GM19397 (cell line): ENCODE measurements around the gene PIK3AP1.

Source experiments
- ATAC-seq: cut with Tn5 transposase; IDR thresholded peaks from one replicate; pipeline ENCODE4 v1.9.1; 2021; ENCODE audit warnings: mild to moderate bottlenecking, moderate library complexity; ENCODE audit not compliant: unreplicated experiment

Gene PIK3AP1

DNA sequence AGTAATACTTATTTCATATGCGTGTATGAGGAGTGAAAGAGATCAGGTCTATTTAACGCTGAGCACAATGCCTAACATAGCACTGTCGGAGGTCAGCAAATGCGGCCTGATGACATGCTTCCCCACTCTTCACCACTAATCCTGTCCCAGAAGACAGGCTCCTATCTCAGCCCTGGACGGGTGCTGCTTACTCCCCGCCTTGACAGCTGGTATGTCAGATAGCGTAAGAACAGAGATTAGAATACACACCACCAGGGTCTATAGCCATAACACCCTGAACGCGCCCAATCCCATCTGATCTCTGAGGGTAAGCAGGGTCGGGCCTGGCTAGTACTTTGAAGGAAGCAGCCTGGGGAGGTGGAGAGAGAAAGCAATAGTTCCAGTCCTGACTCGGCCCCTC lies 101.2 kb downstream of the PIK3AP1 start:
- ATAC-seq: no peak

DNA sequence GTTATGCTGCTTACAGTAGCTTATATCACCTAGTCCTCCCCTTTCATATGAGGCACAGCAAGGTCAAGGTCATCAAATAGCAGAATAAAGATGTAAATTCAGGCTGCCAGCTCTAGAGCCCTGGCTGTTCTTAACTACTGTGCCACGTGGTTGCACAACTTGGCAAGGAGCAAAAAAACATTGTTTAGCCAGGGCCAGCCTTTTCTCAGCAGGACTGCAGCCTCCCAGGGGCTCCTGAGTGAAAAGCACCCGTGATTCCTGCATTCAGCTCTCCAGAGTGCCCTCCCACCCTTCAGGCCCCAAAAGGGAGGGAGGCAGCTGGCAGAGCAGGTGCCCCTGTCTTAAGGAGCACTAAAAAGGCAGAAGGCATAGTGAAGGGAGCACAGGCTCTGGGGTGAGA lies 101.7 kb downstream of the PIK3AP1 start:
- ATAC-seq: no peak

DNA sequence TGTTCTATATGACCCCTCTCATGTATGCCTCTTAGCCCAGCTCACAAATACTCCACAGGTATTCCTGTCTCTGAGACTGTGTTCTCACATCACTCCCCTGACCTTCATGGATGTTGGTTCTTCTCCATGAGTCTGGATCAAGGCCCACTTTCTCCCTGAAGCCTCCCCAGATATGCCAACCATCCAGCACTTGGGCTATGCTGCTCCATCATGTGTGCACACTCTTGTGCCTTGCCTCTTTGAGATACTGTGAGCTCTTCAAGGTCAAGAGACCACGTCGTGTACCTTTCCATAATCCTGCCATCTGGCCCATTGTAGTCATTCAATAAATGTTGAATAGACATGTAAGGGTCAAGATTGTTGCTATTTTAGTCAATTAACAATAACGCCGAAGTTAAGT lies 103.4 kb downstream of the PIK3AP1 start:
- ATAC-seq: no peak

DNA sequence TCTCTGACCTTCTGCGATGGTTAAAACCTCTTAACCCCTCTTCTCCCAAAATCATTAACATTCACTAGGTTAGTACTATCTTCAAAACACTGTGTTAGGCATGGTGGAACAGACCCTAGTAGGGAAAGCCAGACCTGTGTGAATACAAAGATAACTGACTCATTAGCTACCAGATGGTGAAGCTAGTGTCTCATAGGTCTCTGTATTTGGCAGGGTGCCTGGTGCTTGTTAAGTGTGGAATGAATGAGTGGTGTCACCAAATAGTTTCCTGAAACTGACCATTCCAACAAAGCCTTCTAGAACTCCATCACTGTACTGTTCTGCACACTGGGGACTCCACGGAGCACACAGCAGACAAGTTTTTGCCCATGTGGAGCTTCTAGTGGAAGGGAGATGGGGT lies 105.8 kb downstream of the PIK3AP1 start:
- ATAC-seq: no peak

DNA sequence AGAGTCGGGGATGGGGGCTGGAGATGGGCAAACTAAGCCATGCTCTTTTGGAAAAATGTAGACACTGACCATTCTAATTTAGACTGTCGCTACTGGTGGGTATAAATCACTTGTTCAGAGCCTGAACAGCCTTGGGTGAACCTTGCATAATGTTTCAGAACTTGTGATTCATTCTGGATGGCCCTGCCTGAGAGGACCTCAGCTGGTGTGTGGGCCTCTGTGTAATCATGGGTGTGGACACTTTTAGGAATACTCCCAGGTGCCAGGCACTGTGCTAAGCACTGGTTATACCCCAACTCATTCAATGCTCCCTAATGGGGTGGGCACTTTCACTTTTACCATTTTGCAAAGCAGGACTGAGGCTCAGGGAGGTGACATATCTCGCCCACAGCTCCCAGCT lies 106.7 kb downstream of the PIK3AP1 start:
- no peak for ATAC-seq

DNA sequence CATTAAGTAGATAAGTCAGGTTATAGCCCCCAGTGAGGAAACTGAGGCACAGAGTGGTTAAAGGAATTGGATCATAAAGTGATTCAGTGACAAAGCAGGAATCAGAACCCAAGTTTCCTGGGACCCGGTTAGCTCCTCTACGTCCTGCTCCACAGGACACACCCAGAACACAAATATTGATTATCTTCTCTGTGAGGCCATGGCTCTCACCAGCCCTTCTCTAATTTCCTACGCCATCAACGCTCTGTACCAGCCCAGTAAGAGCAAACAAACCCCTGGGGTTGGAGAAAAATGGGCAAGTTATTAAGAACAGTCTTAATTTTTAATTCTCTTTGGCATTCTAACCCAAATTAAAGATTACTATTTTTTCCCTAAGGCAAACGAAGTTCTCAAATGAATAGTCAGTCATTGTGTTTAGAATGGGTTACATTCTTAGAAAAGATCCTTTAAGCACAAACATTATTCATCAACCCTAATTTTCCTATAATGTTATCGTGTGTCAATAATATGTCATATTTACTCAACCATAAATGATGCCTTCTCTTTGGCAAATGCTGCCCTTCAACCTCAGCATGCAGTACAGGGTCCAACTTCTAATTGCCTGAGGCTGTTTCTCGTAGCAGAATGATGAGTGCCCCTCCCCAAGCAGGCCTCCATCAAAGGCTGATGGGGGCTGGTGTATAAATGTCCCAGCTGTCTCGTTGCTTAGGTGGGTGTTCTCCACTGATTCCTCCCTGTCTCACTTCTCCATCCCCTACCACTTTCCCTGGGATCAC lies 108.1 kb downstream of the PIK3AP1 start:
- ATAC-seq: no peak

DNA sequence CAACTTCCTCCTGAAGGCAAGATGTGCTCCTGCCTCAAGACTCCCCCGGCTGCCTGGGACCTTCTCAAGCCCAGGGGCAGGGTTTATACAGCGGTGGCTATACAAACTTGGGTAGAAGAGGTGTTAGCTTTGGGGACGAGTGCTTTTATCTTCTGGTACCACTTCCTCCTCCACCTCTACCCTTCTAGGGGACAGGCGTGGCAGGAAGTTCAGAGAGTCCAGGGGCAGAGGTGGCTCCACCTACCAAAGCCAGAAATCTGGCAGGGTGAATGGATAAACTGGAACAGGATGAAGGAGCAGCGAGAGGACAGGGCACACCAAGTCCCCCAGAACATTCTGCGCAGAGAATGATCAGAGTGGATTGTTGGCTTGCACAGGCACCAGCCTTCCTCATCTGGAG lies 109.5 kb downstream of the PIK3AP1 start:
- no peak for ATAC-seq

DNA sequence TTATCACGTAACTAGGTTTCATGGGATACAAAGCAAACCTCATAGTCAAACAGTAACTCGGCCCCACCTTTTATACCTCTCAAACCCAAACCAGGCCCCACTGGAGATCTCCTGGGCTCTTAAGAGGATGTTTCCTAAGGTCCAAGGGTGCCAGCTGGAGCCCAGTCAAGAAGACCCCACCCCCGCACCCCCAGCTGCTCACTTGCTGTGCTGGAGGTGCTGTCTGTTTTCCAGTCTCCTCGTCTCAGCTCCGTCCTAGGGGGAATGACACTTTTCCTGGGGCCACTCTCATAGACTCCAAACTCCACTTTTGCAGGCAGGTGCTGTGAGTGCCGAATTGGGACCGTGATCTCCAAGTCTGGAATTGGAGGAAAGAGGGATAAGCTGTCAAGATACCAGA lies 110.8 kb downstream of the PIK3AP1 start:
- no peak for ATAC-seq

DNA sequence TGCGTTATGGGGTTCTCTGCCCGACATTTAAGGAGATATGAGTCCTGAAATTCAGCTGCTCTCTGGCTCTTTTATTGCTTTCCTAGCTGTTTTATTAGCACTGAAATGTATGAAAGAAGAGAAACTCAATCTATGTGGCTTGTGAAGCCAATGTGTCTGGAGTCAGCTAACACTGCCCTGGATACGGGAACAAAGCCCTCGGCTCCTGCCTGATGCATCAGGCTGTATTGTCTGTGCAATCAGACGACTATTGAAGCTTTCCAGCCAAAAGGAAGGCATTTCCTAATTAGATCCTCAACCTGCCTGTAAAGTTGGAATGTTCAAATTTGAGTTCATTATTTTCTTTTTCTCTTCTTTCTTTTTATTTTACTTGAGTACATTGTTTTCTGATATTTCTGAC lies 111.5 kb downstream of the PIK3AP1 start:
- no peak for ATAC-seq

DNA sequence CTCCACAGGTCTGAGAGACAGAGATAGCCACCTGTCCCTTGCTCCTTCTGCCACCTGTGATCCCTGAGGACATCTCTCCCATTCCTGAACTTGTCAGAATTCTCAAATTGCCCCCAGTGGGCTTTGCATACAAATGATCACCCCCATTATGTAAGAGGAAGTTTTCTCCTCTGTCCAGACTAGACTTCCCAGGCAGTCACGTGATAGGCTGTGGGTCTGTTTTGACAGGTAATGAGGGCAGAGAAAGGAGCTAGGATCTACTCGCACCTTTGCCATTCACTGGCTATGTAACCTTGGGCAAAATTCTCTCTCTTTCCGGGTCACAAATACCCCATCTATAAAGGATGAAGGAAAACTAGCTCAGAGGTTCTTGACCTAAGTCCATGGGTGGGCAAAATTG lies 112.1 kb downstream of the PIK3AP1 start:
- no peak for ATAC-seq

DNA sequence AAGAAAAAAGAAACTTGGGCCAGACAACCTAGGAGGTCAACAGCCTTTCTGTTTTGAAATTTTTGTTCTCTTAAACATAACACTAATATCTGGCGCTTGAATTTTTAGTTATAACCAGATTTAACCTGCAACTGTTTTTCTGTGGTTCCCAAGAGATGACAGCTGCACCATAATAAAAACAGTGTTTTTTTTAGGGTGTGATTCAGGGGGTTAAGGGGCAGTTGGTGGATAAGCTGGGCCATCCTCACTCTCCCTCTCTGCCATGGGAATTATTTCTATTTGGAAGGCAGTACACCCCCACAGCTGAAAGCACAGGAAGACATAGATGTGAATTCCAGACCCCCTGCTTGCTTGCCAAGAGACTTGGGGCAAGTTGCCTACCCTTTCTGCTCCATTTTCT lies 113.4 kb downstream of the PIK3AP1 start:
- ATAC-seq: no peak

DNA sequence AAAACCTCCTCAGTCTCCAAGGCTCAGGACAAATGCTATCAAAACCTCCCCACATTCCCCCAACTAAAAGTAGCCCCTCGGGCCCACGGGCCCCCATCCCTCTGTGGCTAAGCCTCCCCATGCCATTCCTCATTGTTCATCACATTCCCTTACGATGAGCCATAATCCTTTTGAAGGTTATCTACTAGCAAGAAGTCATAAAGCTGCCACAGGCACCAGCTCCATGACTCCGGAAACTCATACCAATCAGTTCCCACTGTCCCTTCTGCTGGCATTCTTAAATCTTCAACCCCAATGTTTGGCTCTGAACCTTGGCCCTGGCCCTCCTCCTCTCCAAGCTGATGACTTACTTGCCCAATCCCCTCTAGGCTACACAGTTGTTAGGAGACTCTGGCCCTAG lies 114.1 kb downstream of the PIK3AP1 start:
- no peak for ATAC-seq

DNA sequence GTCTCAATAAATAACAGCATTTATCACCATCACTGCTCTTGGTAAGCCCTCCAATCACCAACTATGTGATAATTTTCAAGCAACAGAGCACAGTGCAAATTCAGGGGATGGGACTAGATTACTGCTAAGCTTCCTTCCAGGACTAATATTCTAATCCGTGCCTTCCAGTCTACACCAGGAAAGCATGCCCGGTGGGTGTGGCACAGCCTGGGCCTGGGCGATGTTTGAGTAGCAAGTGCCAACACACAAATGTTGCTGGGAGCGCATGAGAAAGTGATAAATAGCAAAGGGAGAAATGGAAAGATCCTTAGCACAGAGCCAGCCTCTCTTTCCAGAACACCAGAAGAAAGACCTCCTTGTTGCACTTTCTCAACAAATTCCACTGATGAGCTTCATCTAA lies 120.0 kb downstream of the PIK3AP1 start:
- ATAC-seq: no peak

DNA sequence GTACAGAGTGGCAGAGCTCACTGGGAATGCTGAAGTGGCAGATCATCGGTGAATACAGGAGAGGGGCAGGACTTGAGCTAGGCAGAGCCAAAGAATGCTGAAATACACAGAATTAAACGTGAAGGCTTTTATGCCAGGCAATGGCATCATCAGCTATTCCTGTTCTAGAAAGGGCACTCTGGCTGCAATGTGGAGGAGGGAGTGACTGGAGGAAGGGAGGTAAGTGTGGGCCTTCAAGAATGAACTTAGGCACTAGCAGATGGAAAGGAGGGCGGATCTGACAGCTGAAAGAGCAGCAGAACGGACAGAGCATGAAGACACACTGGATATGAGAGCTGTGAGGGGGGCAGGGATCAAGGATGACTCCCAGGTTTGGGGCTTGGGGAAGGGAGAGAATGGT lies 121.5 kb downstream of the PIK3AP1 start:
- ATAC-seq: no peak

DNA sequence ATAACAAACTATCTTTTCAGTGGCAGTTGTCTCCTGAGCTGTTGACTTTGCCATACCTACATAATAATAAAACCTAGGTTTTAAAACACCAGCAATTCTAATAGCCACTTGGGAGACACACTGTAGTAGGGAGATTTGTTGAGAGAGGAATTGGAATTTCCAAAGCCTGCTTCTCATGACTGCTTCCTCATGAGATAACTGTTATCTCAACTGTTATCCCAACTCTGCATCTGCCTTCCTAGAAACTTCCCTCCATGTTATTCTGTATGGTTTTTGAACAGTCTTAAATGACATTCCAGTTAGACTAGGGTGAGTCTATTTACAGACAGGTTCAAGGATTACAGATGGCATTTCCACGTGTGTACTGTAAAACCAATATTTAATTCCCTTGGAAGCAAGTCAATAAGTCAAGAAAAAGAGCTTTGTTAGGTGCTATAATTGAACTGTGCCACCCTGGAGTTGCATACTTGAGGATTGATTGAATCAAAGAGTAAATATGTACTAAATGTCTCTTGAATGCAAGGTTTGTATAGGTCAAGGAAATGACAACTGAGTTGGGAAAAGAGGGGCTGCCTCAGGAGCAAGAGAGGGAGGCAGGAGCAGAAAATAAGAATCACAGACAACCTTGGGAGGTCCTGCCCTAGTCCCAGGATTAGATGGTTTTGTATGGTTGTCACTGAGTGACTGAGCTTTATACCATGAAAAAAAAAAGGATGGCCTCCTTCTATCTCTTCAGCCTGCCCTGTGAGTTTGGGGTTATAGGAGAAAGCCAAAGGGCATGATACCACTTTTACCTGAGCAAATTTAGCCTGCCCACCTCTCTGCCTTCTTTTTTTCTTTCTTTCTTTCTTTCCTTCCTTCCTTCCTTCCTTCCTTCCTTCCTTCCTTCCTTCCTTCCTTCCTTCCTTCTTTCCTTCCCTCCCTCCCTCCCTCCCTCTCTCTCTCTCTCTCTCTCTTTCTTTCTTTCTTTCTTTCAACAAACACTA lies 123.6 kb downstream of the PIK3AP1 start:
- no peak for ATAC-seq

DNA sequence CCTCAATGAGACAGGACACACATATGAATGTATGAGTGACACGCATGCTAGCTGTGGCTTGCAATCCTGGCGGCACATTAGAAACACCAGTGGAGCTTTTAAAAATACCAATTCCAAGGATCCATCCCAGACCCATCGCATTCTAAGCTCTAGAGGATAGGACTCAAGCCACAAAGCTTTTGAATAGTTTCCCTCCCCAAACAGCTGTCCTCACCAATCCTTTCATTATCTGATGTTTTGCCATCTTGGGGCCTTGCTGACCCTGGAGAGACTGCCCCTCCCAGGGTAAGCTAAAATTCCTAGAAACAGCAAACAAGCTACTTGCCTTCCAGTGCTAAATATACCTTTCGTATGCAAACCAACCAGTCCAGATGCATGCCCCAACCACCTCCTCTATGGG lies 124.6 kb downstream of the PIK3AP1 start:
- no peak for ATAC-seq

DNA sequence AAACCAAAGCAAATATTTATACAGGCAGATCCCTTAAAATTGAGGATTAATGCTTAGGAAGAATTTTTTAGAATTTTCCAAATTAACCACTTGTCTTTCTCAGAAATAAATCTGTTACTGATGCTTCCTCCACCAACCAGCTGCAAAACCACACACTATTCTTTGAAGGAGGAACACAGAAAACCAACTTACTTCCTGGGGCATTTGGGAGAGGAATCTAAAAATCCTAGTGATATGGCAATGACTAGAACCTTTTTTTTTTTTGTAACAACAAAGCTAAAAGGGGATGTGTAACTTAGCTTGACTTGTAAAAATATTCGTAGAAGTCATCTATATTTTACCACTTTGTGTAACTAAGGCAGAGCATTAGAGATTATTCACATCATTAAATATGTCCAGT lies 128.4 kb downstream of the PIK3AP1 start:
- no peak for ATAC-seq

DNA sequence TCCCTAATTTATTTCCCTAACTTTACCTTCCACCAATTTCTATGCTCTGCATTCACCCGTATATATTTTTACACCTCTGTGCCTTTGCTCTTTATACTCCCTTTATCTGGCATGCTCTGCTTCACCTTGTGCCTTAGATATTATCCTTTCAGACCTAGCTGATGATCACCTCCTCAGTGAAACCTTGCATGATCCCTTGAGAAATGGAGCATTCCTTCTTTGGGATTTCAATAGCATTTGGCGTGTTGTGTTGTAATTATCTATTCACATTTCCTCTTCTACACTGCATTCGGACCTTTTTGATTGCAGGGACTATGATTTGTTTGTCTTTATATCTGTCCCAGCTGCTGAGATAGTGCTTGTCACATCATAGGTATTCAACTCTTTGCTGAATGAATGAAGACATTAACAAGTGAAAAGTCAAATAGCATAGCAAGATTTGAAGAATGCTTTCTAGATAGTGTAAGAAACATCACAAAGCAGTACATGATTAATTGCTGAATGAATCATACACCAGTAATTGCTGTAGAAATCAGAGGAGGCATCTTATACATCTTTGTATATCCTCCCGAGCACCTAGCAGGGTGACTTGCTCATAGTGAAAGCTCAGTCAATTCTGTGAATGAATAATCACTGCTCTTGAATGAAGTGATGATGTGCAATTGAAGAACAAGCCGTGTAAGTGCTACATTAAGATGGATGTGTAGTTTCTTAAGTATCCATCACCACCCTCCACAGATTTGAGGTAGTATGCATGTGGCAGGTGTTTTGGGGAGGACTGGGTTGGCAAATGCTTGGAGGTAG lies 131.5 kb downstream of the PIK3AP1 start:
- ATAC-seq: no peak

DNA sequence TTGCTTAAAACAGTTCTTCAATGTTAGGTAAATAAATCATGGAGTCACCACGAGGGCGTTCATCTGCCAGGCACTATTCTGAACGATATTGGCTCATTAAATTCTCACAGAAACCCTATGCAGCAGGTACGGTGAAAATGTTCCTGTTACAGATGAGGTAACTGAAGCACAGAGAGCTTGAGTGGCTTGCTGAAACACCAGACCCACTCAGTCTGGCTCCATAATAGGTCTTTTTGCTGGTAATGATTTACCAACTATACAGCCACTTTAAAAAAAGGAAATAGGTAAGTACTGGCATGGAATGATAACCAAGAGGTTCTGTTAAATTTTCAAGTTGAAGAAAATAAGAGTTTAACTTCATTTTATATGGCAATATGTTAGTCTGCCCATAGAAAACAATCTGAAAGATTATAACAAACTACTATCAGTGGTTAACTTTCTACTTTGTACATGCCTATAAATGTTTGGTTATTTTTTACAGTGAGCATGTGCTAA lies 132.2 kb downstream of the PIK3AP1 start:
- ATAC-seq: no peak

DNA sequence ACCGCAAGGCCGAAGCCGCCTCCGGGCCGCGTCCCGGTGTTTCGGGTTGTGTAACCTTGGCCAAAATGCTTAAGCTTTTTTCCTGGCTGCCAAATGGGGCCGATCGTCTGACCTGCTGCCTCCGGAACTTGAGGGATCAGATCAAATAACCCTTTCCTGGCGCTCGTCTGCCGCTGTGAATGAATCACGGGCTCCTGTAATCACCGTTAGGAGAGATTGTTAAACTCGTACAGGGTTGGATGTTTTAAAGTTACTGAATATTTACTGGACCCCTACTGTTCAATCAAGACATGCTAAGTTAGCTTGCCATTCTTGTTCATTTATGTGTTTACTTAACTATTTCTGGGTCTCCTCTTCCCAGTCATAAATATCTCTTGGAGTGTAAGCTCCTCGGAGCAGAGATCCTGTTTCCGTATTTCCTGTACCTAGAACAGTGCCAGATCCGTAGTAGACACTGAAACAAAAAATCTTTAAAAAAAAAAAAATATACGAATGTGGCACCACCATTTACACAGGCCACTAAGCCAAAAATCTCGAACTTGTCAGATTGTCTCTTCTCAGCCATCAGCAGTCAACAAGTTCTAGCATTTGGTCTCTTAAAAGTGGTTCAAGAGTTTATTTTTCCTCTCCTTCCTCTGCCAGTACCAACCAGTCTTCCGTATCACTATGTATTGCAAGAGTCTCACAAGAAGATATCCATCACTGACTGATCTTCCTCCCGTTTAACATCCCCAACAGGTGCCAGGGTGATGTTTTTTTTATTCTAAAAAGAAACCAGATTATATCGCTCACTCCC lies 132.9 kb downstream of the PIK3AP1 start:
- ATAC-seq: no peak
